GM12878 (cell line): Measurements from ENCODE around the gene BTBD9. TPM values are rescaled to one million over a fixed set of nuclear protein-coding genes. Genes with fewer than 3 reads are reported as not detected.

Experiments
- ATAC-seq: fragments of 200-7000 bp; cut with Tn5 transposase; 3 replicates; pipeline ENCODE4 v1.9.1; 2020; ENCODE audit warnings: mild to moderate bottlenecking, moderate library complexity
- BruUV-seq: library from RNA; stranded (reverse); fragments of 400-500 nt; replicated peaks from 2 replicates; lab custom pipeline; 2021; lab: Mats Ljungman, UMichigan
- CTCF ChIA-PET: fragments of 300-600 bp; sonication (Branson Sonifier 250); formaldehyde crosslinking; extraction: SDS; loops from one replicate; lab custom pipeline; 2021; ENCODE audit warnings: inconsistent platforms; lab: Yijun Ruan, JAX
- POLR2A ChIA-PET: fragments of 350-600 bp; formaldehyde crosslinking; extraction: SDS; loops from one replicate; lab custom pipeline; 2021; ENCODE audit warnings: inconsistent platforms; lab: Charles Lee
- RAD21 ChIA-PET: fragments of 300-600 bp; sonication (Branson Sonifier 250); formaldehyde crosslinking; loops from one replicate; lab custom pipeline; 2023; ENCODE audit warnings: antibody characterized with exemption; ENCODE audit not compliant: unreplicated experiment; lab: Charles Lee
- SMC1A ChIA-PET: fragments of 300-600 bp; sonication (Branson Sonifier 250); formaldehyde crosslinking; loops from one replicate; lab custom pipeline; 2023; ENCODE audit not compliant: unreplicated experiment, uncharacterized antibody; lab: Charles Lee
- DNase-seq: peaks from one replicate; pipeline ENCODE4 v3.0.0-alpha.2; 2011; ENCODE audit warnings: low read depth, low spot score
- FAIRE-seq: peaks from 3 replicates; lab custom pipeline; 2011; peaks lifted over from hg19 to GRCh38; lab: Jason Lieb, UNC
- H2AFZ ChIP-seq: 2 replicates; pipeline ENCODE4 v1.6.0; 2011; ENCODE audit warnings: low read depth, low read length, control low read depth; ENCODE audit not compliant: control insufficient read depth
- H3K27ac ChIP-seq: 2 replicates; pipeline ENCODE4 v1.5.1; 2011; ENCODE audit warnings: control low read depth; ENCODE audit not compliant: control insufficient read depth, insufficient read depth
- H3K27me3 ChIP-seq, 2 experiments: replicated peaks in 1 of 2; 2 replicates each; pipeline versions ENCODE4 v1.6.0 to v1.6.1; 2011; ENCODE audit warnings: low read length in 1 of 2; ENCODE audit not compliant: control insufficient read depth in 2 of 2, insufficient read depth in 2 of 2
- H3K36me3 ChIP-seq, 2 experiments: 2 replicates each; pipeline ENCODE4 v1.5.1; 2011; ENCODE audit warnings: low read length in 1 of 2; ENCODE audit not compliant: control insufficient read depth in 2 of 2, insufficient read depth in 2 of 2
- H3K4me1 ChIP-seq: 2 replicates; pipeline ENCODE4 v1.6.1; 2011; ENCODE audit warnings: mild to moderate bottlenecking, low read length, moderate library complexity, mixed read lengths; ENCODE audit not compliant: control insufficient read depth, insufficient read depth
- H3K4me2 ChIP-seq: 2 replicates; pipeline ENCODE4 v1.6.0; 2011; ENCODE audit warnings: control low read depth; ENCODE audit not compliant: control insufficient read depth, insufficient read depth
- H3K4me3 ChIP-seq: fragments of 200-600 bp; sonication (generic); 2 replicates; pipeline ENCODE4 v1.5.1; 2016
- H3K79me2 ChIP-seq: 2 replicates; pipeline ENCODE4 v1.6.0; 2011; ENCODE audit warnings: low read length; ENCODE audit not compliant: control insufficient read depth, insufficient read depth
- H3K9ac ChIP-seq: 2 replicates; pipeline ENCODE4 v1.8.0; 2011; ENCODE audit warnings: low read length, control low read depth, mixed read lengths; ENCODE audit not compliant: control insufficient read depth, insufficient read depth
- H3K9me3 ChIP-seq: replicated peaks from 3 replicates; pipeline ENCODE4 v1.5.1; 2011; ENCODE audit warnings: mild to moderate bottlenecking, low read length; ENCODE audit not compliant: control insufficient read depth, insufficient read depth
- H4K20me1 ChIP-seq: 2 replicates; pipeline ENCODE4 v1.6.0; 2011; ENCODE audit not compliant: control insufficient read depth, insufficient read depth
- CREM ChIP-seq: IDR thresholded peaks from 2 replicates; pipeline ENCODE4 v1.6.1; 2014; ENCODE audit warnings: antibody characterized with exemption, low read depth
- HDAC2 ChIP-seq: fragments of 200-600 bp; sonication (generic); IDR thresholded peaks from 2 replicates; pipeline ENCODE4 v1.6.1; 2017
- JUNB ChIP-seq: IDR thresholded peaks from 2 replicates; pipeline ENCODE4 v1.6.1; 2016; ENCODE audit warnings: antibody characterized with exemption, mild to moderate bottlenecking
- MEF2B ChIP-seq: fragments of 450-650 bp; IDR thresholded peaks from 2 replicates; pipeline ENCODE4 v1.6.1; 2018; ENCODE audit warnings: mild to moderate bottlenecking, moderate library complexity; ENCODE audit not compliant: partially characterized antibody, poor library complexity, severe bottlenecking
- POU2F2 ChIP-seq: IDR thresholded peaks from 3 replicates; pipeline ENCODE4 v1.6.1; 2011; ENCODE audit warnings: low read depth, mild to moderate bottlenecking, low read length, borderline replicate concordance
- RFX5 ChIP-seq: IDR thresholded peaks from 2 replicates; pipeline ENCODE4 v1.6.1; 2011; ENCODE audit warnings: low read depth, low read length, improper control_type of control experiment
- SMC3 ChIP-seq: IDR thresholded peaks from 2 replicates; pipeline ENCODE4 v1.6.1; 2011; ENCODE audit warnings: low read length, improper control_type of control experiment, borderline replicate concordance
- ZNF622 ChIP-seq: fragments of 450-650 bp; IDR thresholded peaks from 2 replicates; pipeline ENCODE4 v1.6.1; 2017; ENCODE audit warnings: mild to moderate bottlenecking, inconsistent platforms
- ZSCAN29 ChIP-seq: fragments of 450-650 bp; IDR thresholded peaks from 2 replicates; pipeline ENCODE4 v1.6.1; 2017; ENCODE audit warnings: mild to moderate bottlenecking, moderate library complexity
- WGBS: methylation state at CpG from one replicate; pipeline ENCODE4 v1.1.6; 2016; ENCODE audit warnings: low lambda C conversion rate; ENCODE audit not compliant: insufficient replicate concordance, insufficient coverage; ENCODE audit errors: missing lambda C conversion rate; 5-methylcytosine and 5-hydroxymethylcytosine counted together
- in situ Hi-C: fragments of 300-500 bp; cut with MboI; formaldehyde crosslinking; loops from 9 replicates; pipeline ENCODE4 v1.14.3; 2018; ENCODE audit warnings: mixed read lengths
- intact Hi-C: fragments of 100-400 bp; cut with micrococcal nuclease; formaldehyde crosslinking; loops from one replicate; pipeline ENCODE4 v1.14.2; 2022; ENCODE audit not compliant: unreplicated experiment
- polyA plus RNA-seq, 11 experiments: library from polyadenylated mRNA; depleted of rRNA in 4 of 11; unstranded in 6 of 11; stranded (reverse) in 5 of 11; fragments of >200 nt; fragmentation: Nextera tagmentation in 4 of 11; fragmentation: Illumina TruSeq in 1 of 11; extraction: Ambion mirVana in 4 of 11; extraction: Trizol in 1 of 11; gene quantifications; 1 replicate in 1 of 11; 2 replicates in 10 of 11; pipeline versions ENCODE4 v1.2.1 to v1.2.3, GENCODE V29; 2011 to 2016; ENCODE audit warnings: inconsistent platforms in 2 of 11, missing spikeins in 2 of 11, low read depth in 1 of 11
- total RNA-seq, 4 experiments: library from RNA; depleted of rRNA in 3 of 4; stranded (reverse); fragments of >200 nt in 3 of 4; fragmentation: Illumina TruSeq in 1 of 4; extraction: Trizol in 1 of 4; gene quantifications; 2 replicates each; pipeline versions ENCODE4 v1.2.1 to v1.2.3, GENCODE V29; 2013 to 2021
- TF ChIP-seq, protein P1 (sequence below): fragments of 450-650 bp; IDR thresholded peaks from 2 replicates; pipeline ENCODE4 v1.6.1; 2016; ENCODE audit warnings: mild to moderate bottlenecking
- TF ChIP-seq, protein P2 (sequence below): IDR thresholded peaks from 2 replicates; pipeline ENCODE4 v1.6.1; 2011; ENCODE audit warnings: low read depth, mild to moderate bottlenecking, low read length, moderate library complexity, borderline replicate concordance; ENCODE audit errors: extremely low read depth
- TF ChIP-seq, protein P3 (sequence below): fragments of 450-650 bp; IDR thresholded peaks from 2 replicates; pipeline ENCODE4 v1.6.1; 2014; ENCODE audit warnings: mild to moderate bottlenecking
- TF ChIP-seq, protein P4 (sequence below): IDR thresholded peaks from 2 replicates; pipeline ENCODE4 v1.6.1; 2012; ENCODE audit warnings: low read length, inconsistent platforms

Gene BTBD9
- total and polyA plus RNA-seq, 10 of the 15 experiments (the other 5 are each of a cell fraction or from before 2014, with no cell fraction given), result 0.22 to 8.6 (median 4.6) TPM

DNA sequence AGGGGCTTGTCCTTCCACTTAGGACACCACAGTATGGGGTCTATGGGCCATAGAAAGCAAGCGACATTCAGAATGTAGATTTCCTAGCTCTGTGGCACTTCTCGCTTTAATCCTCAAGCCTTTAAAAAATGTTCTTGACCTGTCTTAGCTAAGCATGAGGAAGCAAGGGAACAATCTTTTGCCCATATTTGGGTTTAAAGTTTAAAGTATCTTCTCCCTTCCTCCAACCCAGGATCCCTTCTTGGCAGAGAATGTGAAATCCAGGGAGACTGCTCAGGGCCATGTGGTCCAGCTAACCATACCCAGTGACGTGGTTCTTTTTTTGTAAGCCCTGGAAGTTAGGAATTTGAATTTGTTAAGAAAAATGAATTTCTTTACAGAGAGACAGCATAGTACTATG, 289.9 kb downstream of the BTBD9 start:
- Histone ChIP-seq H2AFZ (no peak overlapping the region), H3K4me2 (no peak overlapping the region), H3K4me3 (no peak overlapping the region), H3K36me3 (no peaks in the 10 kb centered on the region), H4K20me1 (no peaks in the 10 kb centered on the region), H3K9ac (no peak overlapping the region), H3K27ac (no peak overlapping the region), H3K9me3 (no peaks in the 10 kb centered on the region), H3K27me3 (no peaks in the 10 kb centered on the region), H3K4me1 (peaks cover 18% of the 10 kb centered on the region), H3K79me2 (no peaks in the 10 kb centered on the region)
- SMC1A ChIA-PET, result interaction anchor here (0.9 to 1.5 kb wide), 2 partner anchors 70 to 321 kb away, joined by 3 read pairs; no protein-coding TSS in a partner anchor
- BruUV-seq, result no TSS peak
- in situ Hi-C loops, result no loop called here
- FAIRE-seq (no peak), ATAC-seq (no peak), DNase-seq (no peak)
- CTCF ChIA-PET, result no interaction called here
- 98% methylated on average over 3 of the region's 3 CpGs for WGBS
- POLR2A ChIA-PET, result no interaction called here
- RAD21 ChIA-PET, result no interaction called here
- no peak for TF ChIP-seq JUNB
- TF ChIP-seq ZNF622, result no peak
- TF ChIP-seq MEF2B, result no peak
- no peak for TF ChIP-seq RFX5
- no peak for TF ChIP-seq CREM
- TF ChIP-seq ZSCAN29, result no peak
- TF ChIP-seq, protein P1, sequence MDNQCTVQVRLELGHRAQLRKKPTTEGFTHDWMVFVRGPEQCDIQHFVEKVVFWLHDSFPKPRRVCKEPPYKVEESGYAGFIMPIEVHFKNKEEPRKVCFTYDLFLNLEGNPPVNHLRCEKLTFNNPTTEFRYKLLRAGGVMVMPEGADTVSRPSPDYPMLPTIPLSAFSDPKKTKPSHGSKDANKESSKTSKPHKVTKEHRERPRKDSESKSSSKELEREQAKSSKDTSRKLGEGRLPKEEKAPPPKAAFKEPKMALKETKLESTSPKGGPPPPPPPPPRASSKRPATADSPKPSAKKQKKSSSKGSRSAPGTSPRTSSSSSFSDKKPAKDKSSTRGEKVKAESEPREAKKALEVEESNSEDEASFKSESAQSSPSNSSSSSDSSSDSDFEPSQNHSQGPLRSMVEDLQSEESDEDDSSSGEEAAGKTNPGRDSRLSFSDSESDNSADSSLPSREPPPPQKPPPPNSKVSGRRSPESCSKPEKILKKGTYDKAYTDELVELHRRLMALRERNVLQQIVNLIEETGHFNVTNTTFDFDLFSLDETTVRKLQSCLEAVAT, result no peak
- no peak for TF ChIP-seq POU2F2
- no peak for TF ChIP-seq SMC3
- TF ChIP-seq, protein P2, sequence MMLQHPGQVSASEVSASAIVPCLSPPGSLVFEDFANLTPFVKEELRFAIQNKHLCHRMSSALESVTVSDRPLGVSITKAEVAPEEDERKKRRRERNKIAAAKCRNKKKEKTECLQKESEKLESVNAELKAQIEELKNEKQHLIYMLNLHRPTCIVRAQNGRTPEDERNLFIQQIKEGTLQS, result no peak
- TF ChIP-seq, protein P3, sequence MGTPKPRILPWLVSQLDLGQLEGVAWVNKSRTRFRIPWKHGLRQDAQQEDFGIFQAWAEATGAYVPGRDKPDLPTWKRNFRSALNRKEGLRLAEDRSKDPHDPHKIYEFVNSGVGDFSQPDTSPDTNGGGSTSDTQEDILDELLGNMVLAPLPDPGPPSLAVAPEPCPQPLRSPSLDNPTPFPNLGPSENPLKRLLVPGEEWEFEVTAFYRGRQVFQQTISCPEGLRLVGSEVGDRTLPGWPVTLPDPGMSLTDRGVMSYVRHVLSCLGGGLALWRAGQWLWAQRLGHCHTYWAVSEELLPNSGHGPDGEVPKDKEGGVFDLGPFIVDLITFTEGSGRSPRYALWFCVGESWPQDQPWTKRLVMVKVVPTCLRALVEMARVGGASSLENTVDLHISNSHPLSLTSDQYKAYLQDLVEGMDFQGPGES, result no peak
- TF ChIP-seq HDAC2, result no peak
- TF ChIP-seq, protein P4, sequence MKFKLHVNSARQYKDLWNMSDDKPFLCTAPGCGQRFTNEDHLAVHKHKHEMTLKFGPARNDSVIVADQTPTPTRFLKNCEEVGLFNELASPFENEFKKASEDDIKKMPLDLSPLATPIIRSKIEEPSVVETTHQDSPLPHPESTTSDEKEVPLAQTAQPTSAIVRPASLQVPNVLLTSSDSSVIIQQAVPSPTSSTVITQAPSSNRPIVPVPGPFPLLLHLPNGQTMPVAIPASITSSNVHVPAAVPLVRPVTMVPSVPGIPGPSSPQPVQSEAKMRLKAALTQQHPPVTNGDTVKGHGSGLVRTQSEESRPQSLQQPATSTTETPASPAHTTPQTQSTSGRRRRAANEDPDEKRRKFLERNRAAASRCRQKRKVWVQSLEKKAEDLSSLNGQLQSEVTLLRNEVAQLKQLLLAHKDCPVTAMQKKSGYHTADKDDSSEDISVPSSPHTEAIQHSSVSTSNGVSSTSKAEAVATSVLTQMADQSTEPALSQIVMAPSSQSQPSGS, result no peak
- intact Hi-C loops, result no loop called here
